ENCODE data around the gene YTHDC1. TPM values are rescaled to one million over a fixed set of nuclear protein-coding genes. Genes with fewer than 3 reads are reported as not detected.

YTHDC1 gene
- polyA plus RNA-seq, 2 of the 4 experiments (the other 2 are of a cell fraction): 47.0 to 53.4 TPM

- H3K4me3 ChIP-seq: no peak overlapping the region
- H3K4me1 ChIP-seq: no peaks in the 10 kb centered on the region
- FAIRE-seq: no peak
- 25% methylated on average over 2 of the region's 2 CpGs for WGBS (ENCODE audit: missing lambda C conversion rate)
- no peak for ATAC-seq
- TF ChIP-seq HOXA7 (CRISPR knock-in tag; IDR thresholded peaks at IDR 0.05): no peak
- TF ChIP-seq NR3C1 (IDR thresholded peaks at IDR 0.05): no peak
- TF ChIP-seq JUN (IDR thresholded peaks at IDR 0.05): no peak
- no peak for TF ChIP-seq RAD21 (conservative IDR thresholded peaks at IDR 0.05 in 1 of 2, IDR thresholded peaks at IDR 0.05 in 1 of 2)
- no peak for TF ChIP-seq FOXS1 (CRISPR knock-in tag; IDR thresholded peaks at IDR 0.05)
- TF ChIP-seq CEBPB (IDR thresholded peaks at IDR 0.05): no peak
- no peak for TF ChIP-seq E2F6 (IDR thresholded peaks at IDR 0.05; ENCODE audit: borderline replicate concordance, low read depth)
- TF ChIP-seq ZNF302 (CRISPR knock-in tag; IDR thresholded peaks at IDR 0.05): no peak
- no peak for TF ChIP-seq HES2 (IDR thresholded peaks at IDR 0.05)
- TF ChIP-seq MYC (IDR thresholded peaks at IDR 0.05; ENCODE audit: borderline replicate concordance, low read length): no peak
- no peak for TF ChIP-seq KDM1A (IDR thresholded peaks at IDR 0.05; ENCODE audit: low read depth)
- no peak overlapping the region for H3K27ac ChIP-seq
- H3K9me3 ChIP-seq: no peaks in the 10 kb centered on the region; the same call in 2 of the 3 replicates
- POLR2A ChIA-PET: no interaction called here
- DNase-seq (ENCODE audit: low read depth in 1 of 2, low spot score in 1 of 2): peak in 1 of 2 experiments; percentile 14
- no peak overlapping the region for H3K4me2 ChIP-seq
- CTCF ChIA-PET: no interaction called here
These were observed 82.4 kb downstream of the YTHDC1 start for GRCh38 chr4:68267433-68267944.

GRCh38 chr4:68264875-68265565, 84.9 kb downstream of the YTHDC1 start:
- 45% methylated on average over 3 of the region's 3 CpGs for WGBS (ENCODE audit: missing lambda C conversion rate)
- ATAC-seq (no peak), FAIRE-seq (no peak), DNase-seq (ENCODE audit: low read depth in 1 of 2, low spot score in 1 of 2) (no peak)
- POLR2A ChIA-PET: no interaction called here
- Histone ChIP-seq H3K4me2 (no peak overlapping the region), H3K4me3 (no peak overlapping the region), H3K27ac (no peak overlapping the region), H3K9me3 (no peaks in the 10 kb centered on the region), H3K4me1 (no peaks in the 10 kb centered on the region)
- TF ChIP-seq RCOR1 (IDR thresholded peaks at IDR 0.05; ENCODE audit: low read depth, low read length) (no peak), ELK1 (IDR thresholded peaks at IDR 0.05; ENCODE audit: low read depth, low read length) (no peak), PBX3 (IDR thresholded peaks at IDR 0.05) (no peak), SMC3 (IDR thresholded peaks at IDR 0.05) (no peak), HMGXB4 (CRISPR knock-in tag; IDR thresholded peaks at IDR 0.05; ENCODE audit: borderline replicate concordance) (no peak)
- CTCF ChIA-PET: no interaction called here

Small RNAs within 50 kb of the gene (small RNA-seq; reads per million reads assigned to genes)
- 0 to 1.4 (median 0) reads per million in 6 experiments for gene MT2P1

Other genes with a start within 250 kb of the YTHDC1 start
- gene TMPRSS11F, start 220.2 kb downstream of the YTHDC1 start, polyA plus RNA-seq (2011; rRNA removed): not detected in 2 replicates
- not detected in 3 replicates for gene TMPRSS11F, start 220.2 kb downstream of the YTHDC1 start, polyA plus RNA-seq (2017; fragmentation: RNase III; extraction: RNeasy Plus Mini Kit Qiagen cat#74134 plus additional on column Dnase treatment)
- not detected in 2 replicates for gene TMPRSS11B, start 104.4 kb downstream of the YTHDC1 start, polyA plus RNA-seq (2011; rRNA removed)
- gene TMPRSS11B, start 104.4 kb downstream of the YTHDC1 start, polyA plus RNA-seq (2017; fragmentation: RNase III; extraction: RNeasy Plus Mini Kit Qiagen cat#74134 plus additional on column Dnase treatment): not detected in 3 replicates
- gene TMPRSS11E, start 97.4 kb upstream of the YTHDC1 start, polyA plus RNA-seq (2011; rRNA removed): not detected in 2 replicates
- not detected in 3 replicates for gene TMPRSS11E, start 97.4 kb upstream of the YTHDC1 start, polyA plus RNA-seq (2017; fragmentation: RNase III; extraction: RNeasy Plus Mini Kit Qiagen cat#74134 plus additional on column Dnase treatment)
- 0.04 TPM in 1 of 2 replicates, not detected in the other for gene UGT2B17, start 226.2 kb upstream of the YTHDC1 start, polyA plus RNA-seq (2011; rRNA removed)
- gene UGT2B17, start 226.2 kb upstream of the YTHDC1 start, polyA plus RNA-seq (2017; fragmentation: RNase III; extraction: RNeasy Plus Mini Kit Qiagen cat#74134 plus additional on column Dnase treatment): not detected in 3 replicates